ENCODE data around the gene ADPRS. TPM values are rescaled to one million over a fixed set of nuclear protein-coding genes. Genes with fewer than 3 reads are reported as not detected.

ADPRS gene
- total and polyA plus RNA-seq, 9 of the 15 experiments (the other 6 are each of a cell fraction or from before 2014, with no cell fraction given) = 5.9 to 40.0 (median 27.4) TPM

DNA sequence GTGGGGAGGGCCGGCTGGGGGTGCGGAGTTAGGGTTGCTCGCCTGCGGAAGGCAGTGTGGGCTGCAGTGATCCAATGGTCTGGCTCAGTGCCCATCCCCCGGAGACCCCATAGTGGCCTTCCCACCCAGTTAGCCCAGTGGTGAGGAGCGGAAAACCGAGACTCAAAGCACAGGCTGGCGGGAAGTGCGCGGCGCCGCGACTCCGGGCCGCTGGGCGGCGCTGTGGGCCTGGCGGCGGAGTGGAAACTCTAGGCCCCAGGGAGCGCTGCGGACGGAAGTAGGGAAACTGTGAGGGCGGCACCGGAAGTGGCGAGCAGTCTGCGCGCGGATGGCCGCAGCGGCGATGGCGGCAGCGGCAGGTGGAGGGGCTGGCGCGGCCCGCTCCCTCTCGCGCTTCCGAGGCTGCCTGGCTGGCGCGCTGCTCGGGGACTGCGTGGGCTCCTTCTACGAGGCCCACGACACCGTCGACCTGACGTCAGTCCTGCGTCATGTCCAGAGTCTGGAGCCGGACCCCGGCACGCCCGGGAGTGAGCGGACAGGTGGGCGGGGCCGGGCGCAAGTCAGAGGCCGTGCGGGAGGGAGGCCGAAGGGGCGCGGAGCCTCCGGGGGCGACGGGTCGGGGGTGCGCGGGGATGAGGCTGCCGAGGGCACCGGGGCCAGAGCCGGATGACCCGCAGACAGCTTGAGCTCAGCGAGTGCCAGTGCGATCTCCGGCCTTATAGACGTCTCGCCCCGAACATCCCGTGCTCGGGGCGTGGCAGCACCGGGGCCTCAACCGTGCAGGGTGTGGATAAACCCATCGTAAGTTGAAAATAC lies at the start of gene ADPRS (continued):
- TF ChIP-seq HDAC3 (IDR thresholded peaks at IDR 0.05; ENCODE audit: borderline replicate concordance, partially characterized antibody) = no peak
- peak; percentile 49; the same call in 1 of the 2 replicates for TF ChIP-seq ZNF12 (CRISPR knock-in tag; IDR thresholded peaks at IDR 0.05)
- no peak; the same call in 1 of the 2 replicates for TF ChIP-seq CBFA2T2 (conservative IDR thresholded peaks at IDR 0.05)
- TF ChIP-seq MIER1 (IDR thresholded peaks at IDR 0.05; ENCODE audit: low read depth) = no peak
- TF ChIP-seq GATAD2B (IDR thresholded peaks at IDR 0.05; ENCODE audit: borderline replicate concordance) = no peak; the same call in 1 of the 2 replicates
- TF ChIP-seq, protein P1, sequence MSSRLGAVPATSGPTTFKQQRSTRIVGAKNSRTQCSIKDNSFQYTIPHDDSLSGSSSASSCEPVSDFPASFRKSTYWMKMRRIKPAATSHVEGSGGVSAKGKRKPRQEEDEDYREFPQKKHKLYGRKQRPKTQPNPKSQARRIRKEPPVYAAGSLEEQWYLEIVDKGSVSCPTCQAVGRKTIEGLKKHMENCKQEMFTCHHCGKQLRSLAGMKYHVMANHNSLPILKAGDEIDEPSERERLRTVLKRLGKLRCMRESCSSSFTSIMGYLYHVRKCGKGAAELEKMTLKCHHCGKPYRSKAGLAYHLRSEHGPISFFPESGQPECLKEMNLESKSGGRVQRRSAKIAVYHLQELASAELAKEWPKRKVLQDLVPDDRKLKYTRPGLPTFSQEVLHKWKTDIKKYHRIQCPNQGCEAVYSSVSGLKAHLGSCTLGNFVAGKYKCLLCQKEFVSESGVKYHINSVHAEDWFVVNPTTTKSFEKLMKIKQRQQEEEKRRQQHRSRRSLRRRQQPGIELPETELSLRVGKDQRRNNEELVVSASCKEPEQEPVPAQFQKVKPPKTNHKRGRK (tag; IDR thresholded peaks at IDR 0.05) = no peak
- 0 out of 2 replicates have a peak, but pooled peaks have one; percentile 47 for TF ChIP-seq NFRKB (IDR thresholded peaks at IDR 0.05; ENCODE audit: low read depth)
- peak; percentile 88 for TF ChIP-seq ESRRA (IDR thresholded peaks at IDR 0.05; ENCODE audit: borderline replicate concordance, low read depth)
- TF ChIP-seq POLR2B (IDR thresholded peaks at IDR 0.05; ENCODE audit: low read depth, partially characterized antibody) = peak; percentile 94
- peak; percentile 93 for TF ChIP-seq HMGN3 (IDR thresholded peaks at IDR 0.05; ENCODE audit: borderline replicate concordance, extremely low read depth, insufficient read length, low read depth, low read length)
- TF ChIP-seq, protein P2, sequence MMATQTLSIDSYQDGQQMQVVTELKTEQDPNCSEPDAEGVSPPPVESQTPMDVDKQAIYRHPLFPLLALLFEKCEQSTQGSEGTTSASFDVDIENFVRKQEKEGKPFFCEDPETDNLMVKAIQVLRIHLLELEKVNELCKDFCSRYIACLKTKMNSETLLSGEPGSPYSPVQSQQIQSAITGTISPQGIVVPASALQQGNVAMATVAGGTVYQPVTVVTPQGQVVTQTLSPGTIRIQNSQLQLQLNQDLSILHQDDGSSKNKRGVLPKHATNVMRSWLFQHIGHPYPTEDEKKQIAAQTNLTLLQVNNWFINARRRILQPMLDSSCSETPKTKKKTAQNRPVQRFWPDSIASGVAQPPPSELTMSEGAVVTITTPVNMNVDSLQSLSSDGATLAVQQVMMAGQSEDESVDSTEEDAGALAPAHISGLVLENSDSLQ (IDR thresholded peaks at IDR 0.05) = peak; percentile 29; the same call in 1 of the 2 replicates
- peak; percentile 68 to 80 for TF ChIP-seq TEAD1 (CRISPR knock-in tag; IDR thresholded peaks at IDR 0.05)
- no peak for TF ChIP-seq EZH2 (IDR thresholded peaks at IDR 0.05; ENCODE audit: borderline replicate concordance, low read depth, low read length)
- no peak for TF ChIP-seq ZNF217 (CRISPR knock-in tag; IDR thresholded peaks at IDR 0.05)
- peak in 1 of 2 experiments; percentile 60; a peak in 3 of 4 replicates for TF ChIP-seq SIX5 (IDR thresholded peaks at IDR 0.05; ENCODE audit: borderline replicate concordance in 1 of 2, insufficient read depth in 1 of 2, low read depth in 1 of 2, low read length in 2 of 2)
- no peak for TF ChIP-seq ZC3H8 (IDR thresholded peaks at IDR 0.05)
- TF ChIP-seq, protein P3, sequence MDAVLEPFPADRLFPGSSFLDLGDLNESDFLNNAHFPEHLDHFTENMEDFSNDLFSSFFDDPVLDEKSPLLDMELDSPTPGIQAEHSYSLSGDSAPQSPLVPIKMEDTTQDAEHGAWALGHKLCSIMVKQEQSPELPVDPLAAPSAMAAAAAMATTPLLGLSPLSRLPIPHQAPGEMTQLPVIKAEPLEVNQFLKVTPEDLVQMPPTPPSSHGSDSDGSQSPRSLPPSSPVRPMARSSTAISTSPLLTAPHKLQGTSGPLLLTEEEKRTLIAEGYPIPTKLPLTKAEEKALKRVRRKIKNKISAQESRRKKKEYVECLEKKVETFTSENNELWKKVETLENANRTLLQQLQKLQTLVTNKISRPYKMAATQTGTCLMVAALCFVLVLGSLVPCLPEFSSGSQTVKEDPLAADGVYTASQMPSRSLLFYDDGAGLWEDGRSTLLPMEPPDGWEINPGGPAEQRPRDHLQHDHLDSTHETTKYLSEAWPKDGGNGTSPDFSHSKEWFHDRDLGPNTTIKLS (IDR thresholded peaks at IDR 0.05; ENCODE audit: borderline replicate concordance, low read depth) = peak; percentile 92
- peak; percentile 83; the same call in 1 of the 2 replicates for TF ChIP-seq TARDBP (IDR thresholded peaks at IDR 0.05)
- TF ChIP-seq, protein P4, sequence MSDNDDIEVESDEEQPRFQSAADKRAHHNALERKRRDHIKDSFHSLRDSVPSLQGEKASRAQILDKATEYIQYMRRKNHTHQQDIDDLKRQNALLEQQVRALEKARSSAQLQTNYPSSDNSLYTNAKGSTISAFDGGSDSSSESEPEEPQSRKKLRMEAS (CRISPR knock-in tag; IDR thresholded peaks at IDR 0.05) = peak; percentile 96
- TF ChIP-seq ZNF143 (CRISPR knock-in tag; IDR thresholded peaks at IDR 0.05) = peak; percentile 60
- TF ChIP-seq, protein P5, sequence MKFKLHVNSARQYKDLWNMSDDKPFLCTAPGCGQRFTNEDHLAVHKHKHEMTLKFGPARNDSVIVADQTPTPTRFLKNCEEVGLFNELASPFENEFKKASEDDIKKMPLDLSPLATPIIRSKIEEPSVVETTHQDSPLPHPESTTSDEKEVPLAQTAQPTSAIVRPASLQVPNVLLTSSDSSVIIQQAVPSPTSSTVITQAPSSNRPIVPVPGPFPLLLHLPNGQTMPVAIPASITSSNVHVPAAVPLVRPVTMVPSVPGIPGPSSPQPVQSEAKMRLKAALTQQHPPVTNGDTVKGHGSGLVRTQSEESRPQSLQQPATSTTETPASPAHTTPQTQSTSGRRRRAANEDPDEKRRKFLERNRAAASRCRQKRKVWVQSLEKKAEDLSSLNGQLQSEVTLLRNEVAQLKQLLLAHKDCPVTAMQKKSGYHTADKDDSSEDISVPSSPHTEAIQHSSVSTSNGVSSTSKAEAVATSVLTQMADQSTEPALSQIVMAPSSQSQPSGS (CRISPR knock-in tag; IDR thresholded peaks at IDR 0.05) = peak; percentile 45; the same call in 1 of the 2 replicates
- no peak for TF ChIP-seq SMARCB1 (IDR thresholded peaks at IDR 0.05; ENCODE audit: insufficient read length, low read depth)
